Activated CD4-positive, alpha-beta T cell treated with anti-CD3 and anti-CD28 coated beads, Interleukin-2, Interleukin-4, amounts not matched to agents 100 ng/mL and 50 ng/mL, durations not matched to agents 16 hours and 8 hours (primary cell): ENCODE results near the gene MALAT1.
A peak's percentile ranks its signal among the peaks of the same experiment; 100 is the strongest.
"Not testable (repeated sequence)": the region's sequence is repeated elsewhere in the genome, so short reads cannot be mapped to it uniquely, and the experiment has no call there.

Experiments used
- DNase-seq: peaks from one replicate; pipeline ENCODE4 v3.0.0-alpha.2; 2020; ENCODE audit warnings: low spot score

The MALAT1 gene

GRCh38 chr11:65498727-65498976 lies 193 bp upstream of the MALAT1 start:
- no peak for DNase-seq

DNA sequence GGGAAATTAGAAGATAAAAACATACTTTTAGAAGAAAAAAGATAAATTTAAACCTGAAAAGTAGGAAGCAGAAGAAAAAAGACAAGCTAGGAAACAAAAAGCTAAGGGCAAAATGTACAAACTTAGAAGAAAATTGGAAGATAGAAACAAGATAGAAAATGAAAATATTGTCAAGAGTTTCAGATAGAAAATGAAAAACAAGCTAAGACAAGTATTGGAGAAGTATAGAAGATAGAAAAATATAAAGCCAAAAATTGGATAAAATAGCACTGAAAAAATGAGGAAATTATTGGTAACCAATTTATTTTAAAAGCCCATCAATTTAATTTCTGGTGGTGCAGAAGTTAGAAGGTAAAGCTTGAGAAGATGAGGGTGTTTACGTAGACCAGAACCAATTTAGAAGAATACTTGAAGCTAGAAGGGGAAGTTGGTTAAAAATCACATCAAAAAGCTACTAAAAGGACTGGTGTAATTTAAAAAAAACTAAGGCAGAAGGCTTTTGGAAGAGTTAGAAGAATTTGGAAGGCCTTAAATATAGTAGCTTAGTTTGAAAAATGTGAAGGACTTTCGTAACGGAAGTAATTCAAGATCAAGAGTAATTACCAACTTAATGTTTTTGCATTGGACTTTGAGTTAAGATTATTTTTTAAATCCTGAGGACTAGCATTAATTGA lies 1.0 kb downstream of the MALAT1 start:
- DNase-seq: no peak

- DNase-seq: peak; percentile 66
Measured at GRCh38 chr11:65500387-65501185, 1.7 kb downstream of the MALAT1 start.

GRCh38 chr11:65501186-65501471 lies 2.3 kb downstream of the MALAT1 start:
- DNase-seq: no peak

DNA sequence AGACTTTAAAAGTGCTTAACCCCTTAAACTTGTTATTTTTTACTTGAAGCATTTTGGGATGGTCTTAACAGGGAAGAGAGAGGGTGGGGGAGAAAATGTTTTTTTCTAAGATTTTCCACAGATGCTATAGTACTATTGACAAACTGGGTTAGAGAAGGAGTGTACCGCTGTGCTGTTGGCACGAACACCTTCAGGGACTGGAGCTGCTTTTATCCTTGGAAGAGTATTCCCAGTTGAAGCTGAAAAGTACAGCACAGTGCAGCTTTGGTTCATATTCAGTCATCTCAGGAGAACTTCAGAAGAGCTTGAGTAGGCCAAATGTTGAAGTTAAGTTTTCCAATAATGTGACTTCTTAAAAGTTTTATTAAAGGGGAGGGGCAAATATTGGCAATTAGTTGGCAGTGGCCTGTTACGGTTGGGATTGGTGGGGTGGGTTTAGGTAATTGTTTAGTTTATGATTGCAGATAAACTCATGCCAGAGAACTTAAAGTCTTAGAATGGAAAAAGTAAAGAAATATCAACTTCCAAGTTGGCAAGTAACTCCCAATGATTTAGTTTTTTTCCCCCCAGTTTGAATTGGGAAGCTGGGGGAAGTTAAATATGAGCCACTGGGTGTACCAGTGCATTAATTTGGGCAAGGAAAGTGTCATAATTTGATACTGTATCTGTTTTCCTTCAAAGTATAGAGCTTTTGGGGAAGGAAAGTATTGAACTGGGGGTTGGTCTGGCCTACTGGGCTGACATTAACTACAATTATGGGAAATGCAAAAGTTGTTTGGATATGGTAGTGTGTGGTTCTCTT lies 2.8 kb downstream of the MALAT1 start:
- no peak for DNase-seq

DNA sequence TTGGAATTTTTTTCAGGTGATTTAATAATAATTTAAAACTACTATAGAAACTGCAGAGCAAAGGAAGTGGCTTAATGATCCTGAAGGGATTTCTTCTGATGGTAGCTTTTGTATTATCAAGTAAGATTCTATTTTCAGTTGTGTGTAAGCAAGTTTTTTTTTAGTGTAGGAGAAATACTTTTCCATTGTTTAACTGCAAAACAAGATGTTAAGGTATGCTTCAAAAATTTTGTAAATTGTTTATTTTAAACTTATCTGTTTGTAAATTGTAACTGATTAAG lies 3.4 kb downstream of the MALAT1 start:
- no peak for DNase-seq

GRCh38 chr11:65502555-65503367 lies 3.9 kb downstream of the MALAT1 start:
- DNase-seq: no peak

GRCh38 chr11:65503368-65503948 lies 4.6 kb downstream of the MALAT1 start:
- no peak for DNase-seq

DNA sequence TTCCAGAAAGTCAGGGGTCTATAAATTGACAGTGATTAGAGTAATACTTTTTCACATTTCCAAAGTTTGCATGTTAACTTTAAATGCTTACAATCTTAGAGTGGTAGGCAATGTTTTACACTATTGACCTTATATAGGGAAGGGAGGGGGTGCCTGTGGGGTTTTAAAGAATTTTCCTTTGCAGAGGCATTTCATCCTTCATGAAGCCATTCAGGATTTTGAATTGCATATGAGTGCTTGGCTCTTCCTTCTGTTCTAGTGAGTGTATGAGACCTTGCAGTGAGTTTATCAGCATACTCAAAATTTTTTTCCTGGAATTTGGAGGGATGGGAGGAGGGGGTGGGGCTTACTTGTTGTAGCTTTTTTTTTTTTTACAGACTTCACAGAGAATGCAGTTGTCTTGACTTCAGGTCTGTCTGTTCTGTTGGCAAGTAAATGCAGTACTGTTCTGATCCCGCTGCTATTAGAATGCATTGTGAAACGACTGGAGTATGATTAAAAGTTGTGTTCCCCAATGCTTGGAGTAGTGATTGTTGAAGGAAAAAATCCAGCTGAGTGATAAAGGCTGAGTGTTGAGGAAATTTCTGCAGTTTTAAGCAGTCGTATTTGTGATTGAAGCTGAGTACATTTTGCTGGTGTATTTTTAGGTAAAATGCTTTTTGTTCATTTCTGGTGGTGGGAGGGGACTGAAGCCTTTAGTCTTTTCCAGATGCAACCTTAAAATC lies 5.3 kb downstream of the MALAT1 start:
- DNase-seq: no peak

DNA sequence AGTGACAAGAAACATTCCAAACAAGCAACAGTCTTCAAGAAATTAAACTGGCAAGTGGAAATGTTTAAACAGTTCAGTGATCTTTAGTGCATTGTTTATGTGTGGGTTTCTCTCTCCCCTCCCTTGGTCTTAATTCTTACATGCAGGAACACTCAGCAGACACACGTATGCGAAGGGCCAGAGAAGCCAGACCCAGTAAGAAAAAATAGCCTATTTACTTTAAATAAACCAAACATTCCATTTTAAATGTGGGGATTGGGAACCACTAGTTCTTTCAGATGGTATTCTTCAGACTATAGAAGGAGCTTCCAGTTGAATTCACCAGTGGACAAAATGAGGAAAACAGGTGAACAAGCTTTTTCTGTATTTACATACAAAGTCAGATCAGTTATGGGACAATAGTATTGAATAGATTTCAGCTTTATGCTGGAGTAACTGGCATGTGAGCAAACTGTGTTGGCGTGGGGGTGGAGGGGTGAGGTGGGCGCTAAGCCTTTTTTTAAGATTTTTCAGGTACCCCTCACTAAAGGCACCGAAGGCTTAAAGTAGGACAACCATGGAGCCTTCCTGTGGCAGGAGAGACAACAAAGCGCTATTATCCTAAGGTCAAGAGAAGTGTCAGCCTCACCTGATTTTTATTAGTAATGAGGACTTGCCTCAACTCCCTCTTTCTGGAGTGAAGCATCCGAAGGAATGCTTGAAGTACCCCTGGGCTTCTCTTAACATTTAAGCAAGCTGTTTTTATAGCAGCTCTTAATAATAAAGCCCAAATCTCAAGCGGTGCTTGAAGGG lies 6.0 kb downstream of the MALAT1 start:
- DNase-seq: no peak

GRCh38 chr11:65505466-65506289 lies 6.8 kb downstream of the MALAT1 start:
- DNase-seq: no peak

- DNase-seq: no peak
Measured at GRCh38 chr11:65506290-65506771, 7.5 kb downstream of the MALAT1 start.

- no peak for DNase-seq
Measured at GRCh38 chr11:65506772-65507505, 8.1 kb downstream of the MALAT1 start.

DNA sequence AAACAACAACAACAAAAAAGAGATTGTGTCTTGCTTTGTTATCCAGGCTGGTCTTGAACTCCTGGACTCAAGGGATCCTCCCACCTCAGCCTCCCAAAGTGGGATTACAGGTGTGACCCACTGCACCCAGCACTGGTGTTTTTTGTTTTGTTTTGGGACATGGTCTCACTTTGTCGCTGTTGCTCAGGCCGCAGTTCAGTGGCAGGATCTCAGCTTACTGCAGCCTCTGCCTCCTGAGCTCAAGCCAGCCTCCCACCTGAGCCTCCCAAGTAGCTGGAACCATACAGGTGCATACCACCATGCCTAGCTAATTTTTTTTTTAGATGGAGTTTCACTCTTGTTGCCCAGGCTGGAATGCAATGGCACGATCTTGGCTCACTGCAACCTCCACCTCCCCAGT lies 13.5 kb downstream of the MALAT1 start:
- not testable (repeated sequence) for DNase-seq

DNA sequence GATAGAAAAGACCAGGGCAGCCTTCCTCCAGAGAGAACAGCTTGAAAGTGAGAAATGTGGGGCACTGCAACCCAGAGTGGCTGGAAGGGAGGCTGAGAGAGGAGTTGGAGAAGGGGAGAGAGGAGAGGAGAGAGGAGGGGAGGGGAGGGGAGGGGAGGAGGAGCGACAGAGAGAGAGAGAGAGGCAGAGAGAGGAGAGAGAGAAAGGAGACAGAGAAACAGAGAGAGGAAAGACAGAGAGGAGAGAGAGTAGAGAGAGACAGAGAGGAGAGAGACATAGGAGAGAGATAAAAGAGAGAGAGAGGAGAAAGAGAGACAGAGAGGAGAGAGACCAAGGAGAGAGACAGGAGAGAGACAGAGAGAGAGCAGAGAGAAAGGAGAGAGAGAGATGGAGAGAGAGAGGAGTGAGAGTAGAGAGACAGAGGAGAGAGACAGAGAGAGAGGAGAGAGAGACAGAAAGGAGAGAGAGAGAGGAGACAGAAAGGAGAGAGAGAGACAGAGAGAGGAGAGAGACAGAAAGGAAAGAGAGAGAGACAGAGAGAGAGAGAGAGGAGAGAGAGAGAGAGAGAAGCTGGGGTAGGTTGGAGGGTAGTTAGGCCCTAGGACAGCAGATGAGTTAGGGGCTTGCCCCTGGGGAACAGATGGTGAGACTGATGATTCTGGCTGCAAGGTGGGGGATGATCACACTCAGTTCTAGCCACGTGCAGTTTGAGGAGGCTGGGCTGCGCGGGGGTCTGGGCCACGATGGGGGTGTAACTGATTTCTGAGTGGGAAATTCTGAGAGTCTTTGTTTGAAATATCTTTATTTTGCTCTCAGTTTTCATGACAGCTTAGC lies 17.5 kb downstream of the MALAT1 start:
- no peak for DNase-seq

DNA sequence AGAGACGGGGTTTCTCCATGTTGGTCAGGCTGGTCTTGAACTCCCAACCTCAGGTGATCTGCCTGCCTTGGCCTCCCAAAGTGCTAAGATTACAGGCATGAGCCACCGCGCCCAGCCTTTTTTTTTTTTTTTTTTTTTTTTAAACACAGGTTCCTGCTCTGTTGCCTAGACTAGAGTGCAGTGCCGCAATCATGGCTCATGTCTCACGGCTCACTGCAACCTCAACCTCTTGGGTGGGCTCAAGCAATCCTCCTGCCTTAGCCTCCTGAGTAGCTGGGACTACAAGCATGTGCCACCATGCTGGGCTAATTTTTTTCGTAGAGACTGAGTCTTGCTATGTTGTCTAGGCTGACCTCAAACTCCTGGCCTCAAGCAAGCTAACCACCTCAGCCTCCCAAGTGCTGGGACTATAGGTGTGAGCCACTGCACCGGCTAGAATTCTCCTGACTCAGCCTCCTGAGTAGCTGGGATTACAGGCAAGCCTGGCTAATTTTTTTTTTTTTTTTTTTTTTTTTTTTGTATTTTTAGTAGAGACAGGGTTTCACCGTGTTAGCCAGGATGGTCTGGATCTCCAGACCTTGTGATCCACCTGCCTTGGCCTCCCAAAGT lies 20.2 kb downstream of the MALAT1 start:
- not testable (repeated sequence) for DNase-seq

DNA sequence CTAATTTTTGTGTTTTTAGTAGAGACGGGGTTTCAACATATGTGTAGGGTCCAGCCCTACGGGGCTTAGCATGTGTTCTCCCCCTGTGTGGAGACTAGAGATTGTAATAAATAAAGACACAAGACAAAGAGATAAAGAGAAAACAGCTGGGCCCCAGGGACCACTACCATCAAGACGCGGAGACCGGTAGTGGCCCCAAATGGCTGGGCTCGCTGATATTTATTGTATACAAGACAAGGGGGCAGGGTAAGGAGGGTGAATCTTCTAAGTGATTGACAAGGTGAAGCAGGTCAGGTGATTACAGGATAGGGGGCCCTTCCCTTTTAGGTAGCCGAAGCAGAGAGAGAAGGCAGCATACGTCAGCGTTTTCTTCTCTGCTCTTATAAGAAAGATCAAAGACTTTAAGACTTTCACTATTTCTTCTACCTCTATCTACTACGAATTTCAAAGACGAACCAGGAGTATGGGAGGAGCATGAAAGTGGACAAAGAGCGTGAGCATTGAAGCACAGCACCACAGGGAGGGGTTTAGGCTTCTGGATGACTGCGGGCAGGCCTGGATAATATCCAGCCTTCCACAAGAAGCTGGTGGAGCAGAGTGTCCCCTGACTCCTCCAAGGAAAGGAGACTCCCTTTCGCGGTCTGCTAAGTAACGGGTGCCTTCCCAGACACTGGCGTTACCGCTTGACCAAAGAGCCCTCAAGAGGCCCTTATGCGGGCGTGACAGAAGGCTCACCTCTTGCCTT lies 23.1 kb downstream of the MALAT1 start:
- DNase-seq: not testable (repeated sequence)
